Esophagus muscularis mucosa (tissue), 4 donors: Measurements from ENCODE around the gene ETV1.

Source experiments
- EP300 ChIP-seq: sonication (generic); formaldehyde crosslinking; IDR thresholded peaks from one replicate; pipeline ENCODE4 v1.6.1; 2017; ENCODE audit warnings: antibody characterized with exemption
- POLR2A ChIP-seq: fragments of 450-650 bp; IDR thresholded peaks from one replicate; pipeline ENCODE4 v1.6.1; 2017; ENCODE audit warnings: antibody characterized with exemption, moderate library complexity, mild to moderate bottlenecking, low read depth
- TF ChIP-seq, protein P1 (sequence below), 3 experiments: fragments of 200-600 bp in 2 of 3; fragments of 450-650 bp in 1 of 3; sonication (generic) in 2 of 3; IDR thresholded peaks; one replicate each; pipeline ENCODE4 v1.5.1; 2017 to 2019; ENCODE audit warnings: antibody characterized with exemption in 3 of 3, mild to moderate bottlenecking in 2 of 3, moderate library complexity in 1 of 3

DNA sequence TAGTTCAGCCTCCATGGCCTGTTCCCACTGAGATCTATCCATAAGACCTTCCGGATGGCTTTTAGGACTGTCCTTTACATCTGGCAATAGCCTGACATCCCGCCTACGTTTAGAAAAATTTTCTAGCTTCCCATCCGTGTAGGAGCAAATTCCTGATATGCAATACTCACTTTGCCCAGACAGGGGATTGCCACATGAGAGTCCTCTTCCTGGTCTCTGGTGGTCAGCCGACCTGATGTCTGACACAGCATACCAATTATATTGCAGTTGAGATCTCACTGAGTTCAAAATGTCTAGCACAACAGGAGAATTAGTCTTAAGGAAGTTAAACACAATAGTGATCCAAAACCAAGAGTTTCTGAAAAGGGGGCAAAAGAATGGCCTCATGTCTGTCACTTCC, 9.4 kb upstream of the ETV1 start:
- TF ChIP-seq EP300 (no peak), POLR2A (no peak)
- TF ChIP-seq, protein P1, sequence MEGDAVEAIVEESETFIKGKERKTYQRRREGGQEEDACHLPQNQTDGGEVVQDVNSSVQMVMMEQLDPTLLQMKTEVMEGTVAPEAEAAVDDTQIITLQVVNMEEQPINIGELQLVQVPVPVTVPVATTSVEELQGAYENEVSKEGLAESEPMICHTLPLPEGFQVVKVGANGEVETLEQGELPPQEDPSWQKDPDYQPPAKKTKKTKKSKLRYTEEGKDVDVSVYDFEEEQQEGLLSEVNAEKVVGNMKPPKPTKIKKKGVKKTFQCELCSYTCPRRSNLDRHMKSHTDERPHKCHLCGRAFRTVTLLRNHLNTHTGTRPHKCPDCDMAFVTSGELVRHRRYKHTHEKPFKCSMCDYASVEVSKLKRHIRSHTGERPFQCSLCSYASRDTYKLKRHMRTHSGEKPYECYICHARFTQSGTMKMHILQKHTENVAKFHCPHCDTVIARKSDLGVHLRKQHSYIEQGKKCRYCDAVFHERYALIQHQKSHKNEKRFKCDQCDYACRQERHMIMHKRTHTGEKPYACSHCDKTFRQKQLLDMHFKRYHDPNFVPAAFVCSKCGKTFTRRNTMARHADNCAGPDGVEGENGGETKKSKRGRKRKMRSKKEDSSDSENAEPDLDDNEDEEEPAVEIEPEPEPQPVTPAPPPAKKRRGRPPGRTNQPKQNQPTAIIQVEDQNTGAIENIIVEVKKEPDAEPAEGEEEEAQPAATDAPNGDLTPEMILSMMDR (IDR thresholded peaks at IDR 0.05) = no peak
